ENCODE measurements around the gene RHBDF1. TPM values are rescaled to one million over a fixed set of nuclear protein-coding genes. Genes with fewer than 3 reads are reported as not detected.
A peak's percentile ranks its signal among the peaks of the same experiment; 100 is the strongest.

The RHBDF1 gene
- total RNA-seq, 2 experiments from 2014 or later: 0.61 TPM; not detected in 1

- ATAC-seq (no peak), DNase-seq (no peak)
- CTCF ChIA-PET: no interaction called here
- Mint-ChIP-seq H3K27ac (no peak overlapping the region), H3K36me3 (ENCODE audit: low read depth) (peaks cover 29% of the 10 kb centered on the region), H3K4me3 (no peak overlapping the region), H3K9me3 (no peaks in the 10 kb centered on the region), H3K27me3 (no peaks in the 10 kb centered on the region), H3K4me1 (ENCODE audit: low read depth) (peaks cover 8% of the 10 kb centered on the region)
- POLR2A ChIA-PET: no interaction called here
- intact Hi-C loops (cut with micrococcal nuclease): no loop called here
- TF ChIP-seq CTCF (IDR thresholded peaks at IDR 0.05): no peak
Observed at GRCh38 chr16:112153-112840, 39.9 kb upstream of the RHBDF1 start.

- intact Hi-C loops (cut with micrococcal nuclease): loop anchor here (5.0 kb wide), 1 partner anchor 76 kb away; the partner anchor contains the start of gene HBQ1
- ChIA-PET CTCF (interaction anchor here (0.6 to 5.8 kb wide), 45 partner anchors 10 to 392 kb away, joined by 3 to 73 read pairs (median 4); partner anchors contain the start of genes FAM234A, HBQ1 and NPRL3), POLR2A (interaction anchor here (1.1 kb wide), 1 partner anchor 75 kb away, joined by 4 read pairs; no protein-coding TSS in a partner anchor)
- Mint-ChIP-seq H3K4me1 (ENCODE audit: low read depth) (peaks cover 3% of the 10 kb centered on the region), H3K27me3 (no peaks in the 10 kb centered on the region), H3K4me3 (no peak overlapping the region), H3K9me3 (no peaks in the 10 kb centered on the region), H3K36me3 (ENCODE audit: low read depth) (peaks cover 9% of the 10 kb centered on the region), H3K27ac (no peak overlapping the region)
- ATAC-seq: peak; percentile 90
- peak; percentile 68 for TF ChIP-seq CTCF (IDR thresholded peaks at IDR 0.05)
- peak; percentile 68 for DNase-seq
Observed at GRCh38 chr16:106623-107324, 34.3 kb upstream of the RHBDF1 start.

- no peak for ATAC-seq
- CTCF ChIA-PET: interaction anchor here (1.1 to 5.8 kb wide), 6 partner anchors 9 to 257 kb away, joined by 3 to 73 read pairs (median 24); partner anchors contain the start of gene FAM234A
- Mint-ChIP-seq H3K36me3 (ENCODE audit: low read depth) (peaks cover 6% of the 10 kb centered on the region), H3K9me3 (no peaks in the 10 kb centered on the region), H3K4me3 (no peak overlapping the region), H3K27me3 (no peaks in the 10 kb centered on the region), H3K4me1 (ENCODE audit: low read depth) (peaks cover 3% of the 10 kb centered on the region), H3K27ac (no peak overlapping the region)
- no peak for TF ChIP-seq CTCF (IDR thresholded peaks at IDR 0.05)
- intact Hi-C loops (cut with micrococcal nuclease): loop anchor here (5.0 kb wide), 1 partner anchor 77 kb away; the partner anchor contains the start of gene HBQ1
- POLR2A ChIA-PET: no interaction called here
- no peak for DNase-seq
Observed at GRCh38 chr16:105521-105920, 33.1 kb upstream of the RHBDF1 start.

GRCh38 chr16:104928-105327, 32.5 kb upstream of the RHBDF1 start:
- intact Hi-C loops (cut with micrococcal nuclease): loop anchor here (5.0 kb wide), 1 partner anchor 77 kb away; the partner anchor contains the start of gene HBQ1
- no peak for ATAC-seq
- POLR2A ChIA-PET: interaction anchor here (0.8 kb wide), 1 partner anchor 117 kb away, joined by 3 read pairs; no protein-coding TSS in a partner anchor

More at GRCh38 chr16:104928-105327, 32.5 kb upstream of the RHBDF1 start:
- DNase-seq: no peak
- Mint-ChIP-seq H3K36me3 (ENCODE audit: low read depth) (peaks cover 9% of the 10 kb centered on the region), H3K4me1 (ENCODE audit: low read depth) (peaks cover 3% of the 10 kb centered on the region), H3K9me3 (no peaks in the 10 kb centered on the region), H3K27me3 (no peaks in the 10 kb centered on the region), H3K4me3 (no peak overlapping the region), H3K27ac (no peak overlapping the region)
- TF ChIP-seq CTCF (IDR thresholded peaks at IDR 0.05): no peak
- CTCF ChIA-PET: interaction anchor here (0.8 to 5.8 kb wide), 6 partner anchors 8 to 257 kb away, joined by 3 to 73 read pairs (median 9); partner anchors contain the start of gene FAM234A
